Stimulated activated CD4-positive, alpha-beta T cell treated with anti-CD3 and anti-CD28 coated beads, Interleukin-1b, Interleukin-23, amount 100 ng/mL, for 4 hours (primary cell): ENCODE data around the gene C14orf180.
A peak's percentile ranks its signal among the peaks of the same experiment; 100 is the strongest.

Experiments
- DNase-seq, 2 donors: peaks; one replicate each; pipeline ENCODE4 v3.0.0-alpha.2; 2020; ENCODE audit warnings: low read depth in 2 of 2

The C14orf180 gene

GRCh38 chr14:104561632-104562495 is 17.7 kb upstream of the C14orf180 start:
- DNase-seq, result no peak

DNA sequence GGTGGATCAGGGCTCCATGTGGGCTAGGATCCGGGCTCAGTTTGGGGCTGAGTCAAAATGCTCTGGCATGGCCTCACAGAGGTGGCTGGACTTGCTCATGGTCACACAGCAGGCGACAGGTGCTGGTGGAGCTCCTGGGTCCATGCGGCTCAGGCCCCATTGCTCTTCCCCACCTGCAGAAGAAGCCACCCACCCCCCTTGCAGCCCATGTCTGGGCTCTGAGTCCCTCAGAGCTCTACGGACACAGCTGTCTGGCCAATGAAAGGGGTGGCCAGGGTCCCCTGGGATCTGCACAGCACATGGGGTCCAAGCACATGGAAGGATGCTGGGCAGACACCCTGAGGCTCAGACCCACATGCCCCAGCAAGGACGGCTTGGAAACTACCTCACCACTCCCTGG is 17.0 kb upstream of the C14orf180 start:
- no peak for DNase-seq

DNA sequence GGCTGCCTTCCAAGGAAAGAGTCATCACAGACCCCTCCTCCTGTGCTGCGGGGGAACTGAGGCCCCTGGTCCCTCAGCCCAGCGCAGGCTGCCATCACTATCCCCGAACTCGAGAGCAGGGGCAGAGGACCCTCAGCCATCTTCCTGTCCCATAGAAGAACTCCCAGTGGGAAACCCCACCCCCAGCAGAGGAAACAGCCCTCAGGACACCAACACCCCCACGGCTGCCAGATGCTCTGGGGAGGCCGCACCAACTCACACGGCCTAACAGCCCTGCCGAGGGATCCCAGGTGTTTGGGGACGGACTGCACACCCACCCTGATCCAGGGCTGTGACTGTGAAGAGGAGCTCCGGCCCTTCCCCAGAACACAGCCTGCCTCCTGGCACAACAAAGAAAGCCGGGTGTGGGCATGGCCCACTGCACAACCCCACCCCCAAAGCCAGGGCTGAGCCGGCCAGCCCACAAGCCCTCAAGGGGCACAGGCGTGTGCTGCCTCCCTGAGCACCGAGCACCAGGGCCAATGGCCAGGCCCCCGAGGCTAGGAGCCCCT is 16.3 kb upstream of the C14orf180 start:
- no peak for DNase-seq

- DNase-seq, result peak; percentile 57 to 61
These were observed 15.6 kb upstream of the C14orf180 start for GRCh38 chr14:104563742-104564615.

- no peak for DNase-seq
These were observed 14.6 kb upstream of the C14orf180 start for GRCh38 chr14:104564744-104565679.

DNA sequence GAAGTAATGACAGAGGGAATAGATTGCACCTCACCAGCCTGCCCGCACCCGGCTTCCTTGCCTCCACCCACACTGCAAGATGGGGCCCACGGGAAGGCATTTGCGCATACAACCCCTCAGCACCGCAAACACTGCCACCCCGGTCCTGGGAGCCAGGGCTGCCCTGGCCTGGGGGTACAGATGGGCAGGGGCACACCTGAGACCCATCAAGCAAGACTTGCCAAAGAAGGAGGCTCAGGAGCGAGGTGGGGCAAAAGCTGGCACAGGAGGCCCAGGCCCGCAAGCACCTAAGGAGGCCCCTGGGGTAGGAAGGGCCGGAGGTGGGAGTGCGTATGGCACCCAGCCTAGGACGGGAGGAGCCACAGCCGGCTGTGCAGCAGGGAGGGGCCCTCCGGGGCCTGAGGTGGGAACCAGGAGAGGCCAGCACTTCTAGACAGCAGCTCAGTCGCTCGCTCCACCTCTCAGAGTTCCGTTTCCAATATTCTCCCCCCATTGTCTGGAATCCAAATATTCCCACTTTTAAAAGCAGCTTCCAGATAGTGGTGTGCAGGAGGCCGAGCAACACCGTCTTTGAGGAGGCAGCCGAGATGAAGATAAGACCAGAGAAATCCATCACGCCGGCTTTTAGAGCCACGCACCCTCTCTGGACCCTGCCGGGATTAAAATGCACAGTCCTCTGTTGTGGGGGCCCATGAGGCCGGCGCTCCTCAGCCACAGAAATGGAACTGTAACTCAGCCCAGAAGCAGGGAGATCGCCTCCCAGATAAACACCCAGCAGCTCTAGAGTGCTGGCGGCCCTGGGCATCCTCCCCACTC is 12.2 kb upstream of the C14orf180 start:
- DNase-seq, result no peak

DNA sequence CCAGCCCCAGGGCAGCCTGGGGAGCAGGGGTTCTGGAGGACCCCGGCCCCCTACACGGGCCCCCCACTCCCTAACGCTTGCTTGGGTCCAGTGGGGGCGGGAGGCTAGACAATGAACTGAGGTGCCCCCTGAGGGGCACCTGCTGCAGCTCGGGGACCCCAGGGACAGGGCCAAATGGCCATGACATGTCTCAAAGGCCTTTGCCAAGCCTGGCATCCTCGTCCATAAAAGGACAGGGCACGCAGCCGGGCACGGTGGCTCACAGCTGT is 11.7 kb upstream of the C14orf180 start:
- no peak for DNase-seq

DNA sequence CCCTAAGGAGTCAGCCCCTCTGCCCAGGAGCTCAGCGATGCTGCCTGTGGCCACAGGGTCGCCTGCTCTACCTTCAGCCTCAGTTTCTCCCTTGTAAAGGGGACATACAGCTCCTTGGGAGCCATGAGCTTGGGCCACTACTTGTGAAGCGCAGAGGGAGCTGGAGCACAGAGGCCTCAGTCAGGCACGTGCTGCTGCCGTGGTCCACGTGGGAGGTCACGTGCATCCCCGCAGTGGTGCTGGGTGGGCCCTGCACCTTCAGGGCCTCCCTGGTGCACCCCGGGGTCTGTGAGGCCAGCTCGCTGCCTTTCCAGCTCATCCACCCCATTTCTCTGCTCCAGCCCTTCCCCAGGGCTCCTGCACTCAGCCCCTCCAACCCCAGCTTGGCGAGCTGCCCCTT is 10.9 kb upstream of the C14orf180 start:
- no peak for DNase-seq

DNA sequence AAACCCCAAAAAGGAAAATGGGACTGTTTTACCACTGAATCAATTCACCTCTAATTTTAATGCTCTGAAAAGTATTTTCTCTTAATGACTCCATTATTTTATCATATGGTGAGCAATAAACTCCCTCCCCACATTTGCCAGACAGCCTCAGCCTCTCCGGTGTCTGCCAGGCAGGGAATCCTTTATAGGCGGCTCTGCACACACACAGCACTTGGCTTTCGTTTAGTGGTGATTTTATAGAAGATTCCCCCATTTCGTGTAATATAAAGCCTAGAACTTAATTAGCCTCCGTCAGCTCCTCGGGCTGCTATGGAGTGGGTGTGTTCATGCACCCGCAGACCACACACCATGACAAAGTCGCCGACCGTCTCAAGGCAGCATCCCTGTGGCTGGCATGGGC is 10.1 kb upstream of the C14orf180 start:
- no peak for DNase-seq

- DNase-seq, result no peak
These were observed 8.3 kb upstream of the C14orf180 start for GRCh38 chr14:104571246-104571645.

DNA sequence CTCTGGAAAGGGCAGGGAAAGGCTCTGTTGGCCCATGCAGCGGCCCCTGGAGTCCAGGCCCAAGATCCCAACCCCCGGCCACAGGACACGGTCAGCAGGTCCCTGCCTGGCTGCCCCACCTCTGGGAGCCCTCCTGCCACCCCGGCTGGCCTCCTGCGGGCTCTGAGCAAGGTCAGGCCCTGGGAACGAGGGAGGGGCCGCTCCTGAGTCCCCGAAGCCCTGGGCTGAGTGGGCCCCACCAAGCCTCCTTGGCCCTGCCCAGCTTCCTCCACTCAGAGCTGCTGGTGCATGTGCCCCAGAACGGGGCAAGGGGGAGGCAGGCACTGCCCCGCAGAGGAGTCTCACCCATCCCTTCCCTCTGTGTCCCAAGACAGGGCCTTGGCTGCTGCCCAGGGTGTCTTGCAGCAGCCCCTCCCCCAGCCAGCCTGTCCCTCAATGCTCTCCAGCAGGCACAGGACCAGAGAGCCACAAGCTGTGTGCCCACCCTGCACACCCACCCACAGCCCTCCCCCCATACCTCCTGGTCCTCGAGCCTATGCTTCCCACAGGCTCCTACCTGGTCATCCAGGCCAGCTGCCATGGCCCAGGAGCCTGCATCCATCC is 7.4 kb upstream of the C14orf180 start:
- DNase-seq, result no peak

GRCh38 chr14:104572668-104573067 is 6.9 kb upstream of the C14orf180 start:
- DNase-seq, result no peak

DNA sequence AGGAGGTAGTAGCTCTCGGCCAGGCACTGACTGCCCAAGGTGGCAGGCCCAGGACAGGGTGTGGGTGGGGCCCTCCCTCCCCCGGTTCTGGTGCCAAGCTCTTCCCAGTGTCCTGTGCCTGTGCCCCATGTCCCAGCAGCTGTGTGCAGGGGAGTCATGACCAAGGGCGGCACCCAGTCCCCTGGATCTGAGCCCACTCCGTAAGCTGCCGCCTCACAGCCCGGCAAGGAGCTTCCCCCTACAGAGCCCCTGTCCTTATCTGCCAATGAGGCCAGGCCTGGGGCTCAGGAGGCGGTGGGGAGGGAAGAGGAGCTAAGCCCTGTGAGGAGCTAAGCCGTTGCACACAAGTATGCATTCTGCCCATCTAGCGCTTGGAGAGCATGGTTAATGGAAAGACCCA is 5.6 kb upstream of the C14orf180 start:
- no peak for DNase-seq

GRCh38 chr14:104574536-104574935 is 5.0 kb upstream of the C14orf180 start:
- no peak for DNase-seq

- no peak for DNase-seq
These were observed 4.5 kb upstream of the C14orf180 start for GRCh38 chr14:104574978-104575583.

GRCh38 chr14:104576232-104576969 is 3.2 kb upstream of the C14orf180 start:
- DNase-seq, result no peak

DNA sequence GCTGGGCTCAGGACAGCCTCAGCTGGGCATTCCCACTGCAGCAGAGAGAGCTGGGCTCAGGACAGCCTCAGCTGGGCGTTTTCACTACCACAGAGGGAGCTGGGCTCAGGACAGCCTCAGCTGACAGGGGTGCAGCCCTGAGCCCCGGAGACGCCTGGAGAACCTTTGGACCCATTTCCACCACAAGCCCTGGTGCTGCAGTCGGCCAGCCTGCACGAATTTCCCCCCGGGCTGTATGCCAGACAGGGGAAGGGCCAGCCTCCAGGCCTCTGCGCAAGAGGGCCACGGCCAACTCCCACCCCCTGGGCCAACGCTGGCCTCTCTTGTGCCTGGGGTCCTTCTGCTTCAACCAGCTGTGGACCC is 2.6 kb upstream of the C14orf180 start:
- DNase-seq, result no peak

GRCh38 chr14:104577426-104577825 is 2.1 kb upstream of the C14orf180 start:
- no peak for DNase-seq

DNA sequence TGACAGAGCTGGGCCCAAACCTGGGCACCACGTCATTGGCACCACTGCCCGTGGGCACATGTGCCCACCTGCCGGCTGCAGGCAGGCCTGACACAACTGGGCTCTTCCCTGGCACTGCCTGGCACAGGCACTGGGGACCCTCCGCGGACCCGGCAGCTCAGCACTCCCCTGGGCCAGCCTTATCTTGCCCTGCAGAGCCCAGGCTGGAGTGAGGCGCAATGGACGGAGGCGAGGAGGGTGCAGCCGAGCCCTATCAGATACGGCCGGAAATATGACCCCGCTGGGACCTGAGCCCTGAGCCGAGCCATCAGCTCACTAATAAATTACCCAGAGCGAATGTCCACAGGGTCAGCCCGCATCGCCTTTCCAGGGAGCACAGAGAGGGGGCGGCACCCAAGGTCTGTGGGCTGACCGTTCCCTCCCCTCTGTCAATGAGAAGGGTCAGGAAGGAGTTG is 1.7 kb upstream of the C14orf180 start:
- no peak for DNase-seq
